ENCODE data around the gene CIPC. TPM values are rescaled to one million over a fixed set of nuclear protein-coding genes. Genes with fewer than 3 reads are reported as not detected.

Gene CIPC
- total RNA-seq, 1 donor from 2014 or later, result 9.7 TPM

GRCh38 chr14:77086017-77086727, 11.9 kb upstream of the CIPC start:
- Histone ChIP-seq H3K4me3 (ENCODE audit: low read depth, low read length) (no peak overlapping the region), H3K36me3 (ENCODE audit: control insufficient read depth, insufficient read depth, low read length) (no peaks in the 10 kb centered on the region), H3K27me3 (ENCODE audit: control insufficient read depth, insufficient read depth, low read length) (no peaks in the 10 kb centered on the region)
- DNase-seq (ENCODE audit: low read depth) (peak; percentile 72), FAIRE-seq (no peak)
- no peak for TF ChIP-seq CTCF (IDR thresholded peaks at IDR 0.05; ENCODE audit: insufficient read depth, low read length, severe bottlenecking)

GRCh38 chr14:77086951-77087350, 11.1 kb upstream of the CIPC start:
- DNase-seq (ENCODE audit: low read depth), result peak; percentile 33
- Histone ChIP-seq H3K36me3 (ENCODE audit: control insufficient read depth, insufficient read depth, low read length) (no peaks in the 10 kb centered on the region), H3K27me3 (ENCODE audit: control insufficient read depth, insufficient read depth, low read length) (no peaks in the 10 kb centered on the region), H3K4me3 (ENCODE audit: low read depth, low read length) (no peak overlapping the region)
- no peak for TF ChIP-seq CTCF (IDR thresholded peaks at IDR 0.05; ENCODE audit: insufficient read depth, low read length, severe bottlenecking)
- no peak for FAIRE-seq

DNA sequence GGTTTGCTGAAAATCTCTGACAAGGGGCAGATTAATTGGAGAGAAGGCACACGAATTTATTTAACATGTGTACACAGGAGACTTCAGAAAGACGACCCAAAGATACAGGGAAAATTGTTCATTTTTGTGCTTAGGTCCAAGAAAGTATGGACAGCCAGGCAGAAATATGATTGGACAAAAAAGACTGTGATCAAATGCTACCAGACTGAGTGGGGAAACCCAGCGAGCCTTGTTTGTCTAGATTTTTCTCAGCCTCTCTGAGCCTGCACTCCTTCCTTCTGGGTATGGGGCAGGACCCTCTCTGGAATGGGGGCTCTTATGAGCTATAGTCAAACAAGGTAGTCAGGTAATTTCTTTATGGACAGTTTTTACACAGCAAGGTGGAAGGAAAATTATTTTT, 10.4 kb upstream of the CIPC start:
- H3K36me3 ChIP-seq (ENCODE audit: control insufficient read depth, insufficient read depth, low read length), result no peaks in the 10 kb centered on the region
- no peak overlapping the region for H3K4me3 ChIP-seq (ENCODE audit: low read depth, low read length)
- TF ChIP-seq CTCF (IDR thresholded peaks at IDR 0.05; ENCODE audit: insufficient read depth, low read length, severe bottlenecking), result no peak
- FAIRE-seq (no peak), DNase-seq (ENCODE audit: low read depth) (no peak)
- H3K27me3 ChIP-seq (ENCODE audit: control insufficient read depth, insufficient read depth, low read length), result no peaks in the 10 kb centered on the region

GRCh38 chr14:77088219-77088618, 9.8 kb upstream of the CIPC start:
- peak; percentile 89 for FAIRE-seq
- no peak for TF ChIP-seq CTCF (IDR thresholded peaks at IDR 0.05; ENCODE audit: insufficient read depth, low read length, severe bottlenecking)
- DNase-seq (ENCODE audit: low read depth), result peak; percentile 97

DNA sequence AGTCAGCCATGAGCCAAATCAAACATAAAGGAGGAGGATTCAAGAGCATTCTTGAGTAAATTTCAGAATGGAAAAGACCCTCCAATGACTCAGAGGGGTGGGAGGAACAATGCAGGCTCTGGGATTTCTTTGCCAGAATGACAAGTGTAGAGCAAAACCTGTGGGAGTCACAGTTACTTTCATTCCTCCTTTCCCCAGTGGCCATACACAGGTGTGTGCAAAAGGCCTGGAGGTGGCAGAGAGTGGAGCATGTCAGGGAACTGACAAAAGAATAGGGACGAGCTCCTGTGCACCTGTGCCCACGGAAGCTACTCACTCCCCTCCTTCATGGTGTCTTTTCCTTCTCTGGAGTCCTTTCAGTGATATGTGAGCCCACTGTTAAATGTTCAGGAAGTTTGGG, 9.4 kb upstream of the CIPC start:
- TF ChIP-seq CTCF (IDR thresholded peaks at IDR 0.05; ENCODE audit: insufficient read depth, low read length, severe bottlenecking), result no peak
- Histone ChIP-seq H3K36me3 (ENCODE audit: control insufficient read depth, insufficient read depth, low read length) (no peaks in the 10 kb centered on the region), H3K4me3 (ENCODE audit: low read depth, low read length) (no peak overlapping the region), H3K27me3 (ENCODE audit: control insufficient read depth, insufficient read depth, low read length) (no peaks in the 10 kb centered on the region)
- FAIRE-seq (no peak), DNase-seq (ENCODE audit: low read depth) (no peak)

More at GRCh38 chr14:77088219-77088618, 9.8 kb upstream of the CIPC start:
- H3K4me3 ChIP-seq (ENCODE audit: low read depth, low read length), result no peak overlapping the region
- H3K36me3 ChIP-seq (ENCODE audit: control insufficient read depth, insufficient read depth, low read length), result no peaks in the 10 kb centered on the region
- no peaks in the 10 kb centered on the region for H3K27me3 ChIP-seq (ENCODE audit: control insufficient read depth, insufficient read depth, low read length)

GRCh38 chr14:77091518-77091917, 6.5 kb upstream of the CIPC start:
- no peaks in the 10 kb centered on the region for H3K36me3 ChIP-seq (ENCODE audit: control insufficient read depth, insufficient read depth, low read length)
- FAIRE-seq, result no peak
- DNase-seq (ENCODE audit: low read depth), result no peak
- H3K27me3 ChIP-seq (ENCODE audit: control insufficient read depth, insufficient read depth, low read length), result no peaks in the 10 kb centered on the region
- H3K4me3 ChIP-seq (ENCODE audit: low read depth, low read length), result no peak overlapping the region
- no peak for TF ChIP-seq CTCF (IDR thresholded peaks at IDR 0.05; ENCODE audit: insufficient read depth, low read length, severe bottlenecking)

Data from bronchial epithelial cell (primary cell).